GM18499 (cell line): ENCODE results near the gene AHDC1.
A peak's percentile ranks its signal among the peaks of the same experiment; 100 is the strongest.

ENCODE experiments used
- ATAC-seq: cut with Tn5 transposase; IDR thresholded peaks from one replicate; pipeline ENCODE4 v1.9.1; 2021; ENCODE audit warnings: moderate number of reproducible peaks; ENCODE audit not compliant: insufficient read depth, unreplicated experiment

Gene AHDC1

GRCh38 chr1:27492796-27493195, 111.1 kb downstream of the AHDC1 start:
- no peak for ATAC-seq

- no peak for ATAC-seq
Measured at GRCh38 chr1:27491748-27492700, 111.9 kb downstream of the AHDC1 start.

GRCh38 chr1:27489973-27490741, 113.8 kb downstream of the AHDC1 start, which contains the start of gene WASF2:
WASF2 (minus strand) TSS chr1:27490167; CDS start chr1:27428890, 61,277 bp downstream.
- peak; percentile 62 for ATAC-seq

GRCh38 chr1:27489501-27489972, 114.4 kb downstream of the AHDC1 start:
- peak; percentile 15 for ATAC-seq

- ATAC-seq: no peak
Measured at GRCh38 chr1:27487966-27488884, 115.7 kb downstream of the AHDC1 start.

GRCh38 chr1:27485363-27485762, 118.6 kb downstream of the AHDC1 start:
- no peak for ATAC-seq
